ENCODE results near the gene SESTD1.
"Not testable (repeated sequence)": the region's sequence is repeated elsewhere in the genome, so short reads cannot be mapped to it uniquely, and the experiment has no call there.

Gene SESTD1

DNA sequence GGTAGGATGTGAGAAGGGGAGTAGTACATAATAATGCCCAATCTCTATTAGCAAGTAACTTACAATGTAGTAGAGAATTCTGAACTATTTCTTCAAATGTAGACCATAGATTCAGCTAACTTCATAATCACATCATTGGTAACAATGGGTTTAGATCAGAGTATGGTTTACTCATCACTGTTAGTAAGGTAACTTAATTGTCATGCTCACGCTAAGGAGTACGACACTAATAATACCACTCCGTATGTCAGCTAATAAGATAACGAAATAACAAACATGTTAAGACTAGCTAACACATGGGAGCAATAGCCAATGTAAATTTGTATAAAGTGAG lies 158.3 kb downstream of the SESTD1 start:
- no peak for DNase-seq (ENCODE audit: low spot score)

DNA sequence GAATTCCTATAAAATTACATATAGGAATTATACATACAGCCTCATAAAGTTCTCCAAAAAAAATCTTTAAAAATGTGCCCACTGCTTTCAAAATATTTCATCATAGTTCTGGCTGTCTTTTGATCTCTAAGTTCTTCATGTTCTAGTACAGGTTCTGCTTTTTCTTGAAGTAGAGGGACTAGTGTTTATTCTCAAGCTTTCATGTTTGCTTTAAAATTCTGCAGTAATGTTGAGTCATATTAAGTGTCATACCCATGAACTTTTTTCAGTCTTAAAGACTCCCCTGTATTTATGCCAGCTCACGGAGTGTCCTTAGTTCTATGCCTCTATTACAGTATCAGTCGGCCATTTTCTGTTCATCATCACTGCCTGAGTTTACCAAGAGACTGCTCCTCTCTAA lies 159.9 kb downstream of the SESTD1 start:
- DNase-seq (ENCODE audit: low spot score): peak; percentile 16

GRCh38 chr2:179098080-179098689 lies 166.4 kb downstream of the SESTD1 start:
- DNase-seq (ENCODE audit: low spot score): no peak

GRCh38 chr2:179097131-179097530 lies 167.5 kb downstream of the SESTD1 start:
- no peak for DNase-seq (ENCODE audit: low spot score)

GRCh38 chr2:179096090-179096489 lies 168.5 kb downstream of the SESTD1 start:
- DNase-seq (ENCODE audit: low spot score): no peak

- DNase-seq (ENCODE audit: low spot score): not testable (repeated sequence)
Measured at GRCh38 chr2:179092912-179093311, 171.7 kb downstream of the SESTD1 start.

DNA sequence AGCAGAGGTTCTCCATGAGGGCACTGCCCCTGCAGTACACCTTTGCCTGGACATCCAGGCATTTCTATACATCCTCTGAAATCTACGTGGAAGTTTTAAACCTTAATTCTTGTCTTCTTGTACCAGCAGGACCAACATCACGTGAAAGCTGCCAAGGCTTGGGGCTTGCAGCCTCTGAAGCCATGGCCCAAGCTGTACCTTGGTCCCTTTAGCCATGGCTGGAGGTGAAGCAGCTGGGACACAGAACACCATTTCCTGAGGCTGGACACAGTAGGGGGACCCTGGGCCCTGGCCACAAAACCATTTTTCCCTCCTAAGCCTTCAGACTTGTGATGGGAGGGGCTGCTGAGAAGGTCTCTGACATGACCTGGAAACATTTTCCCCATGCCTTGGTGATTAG lies 181.9 kb downstream of the SESTD1 start:
- DNase-seq (ENCODE audit: low spot score): no peak

- no peak for DNase-seq (ENCODE audit: low spot score)
Measured at GRCh38 chr2:179081954-179082353, 182.7 kb downstream of the SESTD1 start.

DNA sequence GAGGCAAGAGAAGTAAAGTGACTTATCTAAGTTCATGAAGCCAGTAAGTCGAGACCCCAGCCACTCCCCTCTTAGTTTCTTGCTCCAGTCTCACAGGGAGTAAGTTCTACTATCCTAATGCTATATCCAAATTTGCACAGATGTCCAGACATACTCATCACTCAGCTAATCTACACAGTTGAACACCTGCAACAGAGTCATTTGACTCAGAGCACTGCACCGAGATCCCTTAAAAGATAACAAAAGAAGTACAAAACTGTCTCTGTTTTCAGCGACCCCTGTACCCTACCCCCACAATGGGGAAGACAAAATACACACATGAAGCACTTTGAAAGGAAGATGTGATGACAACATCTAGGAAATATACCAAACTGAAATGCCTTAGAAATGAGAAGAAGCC lies 192.1 kb downstream of the SESTD1 start:
- DNase-seq (ENCODE audit: low spot score): no peak

DNA sequence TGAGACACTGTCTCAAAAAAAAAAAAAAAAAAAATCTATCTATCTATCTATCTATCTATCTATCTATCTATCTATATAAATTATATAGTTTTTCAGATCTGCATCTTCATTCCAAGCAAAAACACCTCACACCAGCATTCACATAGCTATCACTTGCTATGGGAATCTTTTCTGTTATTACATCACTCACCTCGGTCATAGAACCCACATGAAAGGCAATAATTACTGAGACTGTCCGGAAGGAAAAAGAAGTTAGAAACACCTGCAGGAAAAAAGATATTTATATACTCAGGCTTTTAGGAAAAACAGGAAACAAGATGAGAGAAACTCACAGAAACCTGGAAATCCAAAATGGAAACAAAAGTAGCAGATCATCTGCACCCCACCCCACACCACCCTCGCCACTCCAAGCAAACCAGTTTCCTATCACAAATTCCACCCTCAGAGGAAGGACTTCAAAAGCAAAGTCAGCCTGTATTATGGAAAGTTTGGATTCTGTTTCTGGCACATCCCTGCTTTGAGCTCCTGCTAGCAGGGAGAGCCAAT lies 192.7 kb downstream of the SESTD1 start:
- no peak for DNase-seq (ENCODE audit: low spot score)

- no peak for DNase-seq (ENCODE audit: low spot score)
Measured at GRCh38 chr2:179070895-179071294, 193.7 kb downstream of the SESTD1 start.

DNA sequence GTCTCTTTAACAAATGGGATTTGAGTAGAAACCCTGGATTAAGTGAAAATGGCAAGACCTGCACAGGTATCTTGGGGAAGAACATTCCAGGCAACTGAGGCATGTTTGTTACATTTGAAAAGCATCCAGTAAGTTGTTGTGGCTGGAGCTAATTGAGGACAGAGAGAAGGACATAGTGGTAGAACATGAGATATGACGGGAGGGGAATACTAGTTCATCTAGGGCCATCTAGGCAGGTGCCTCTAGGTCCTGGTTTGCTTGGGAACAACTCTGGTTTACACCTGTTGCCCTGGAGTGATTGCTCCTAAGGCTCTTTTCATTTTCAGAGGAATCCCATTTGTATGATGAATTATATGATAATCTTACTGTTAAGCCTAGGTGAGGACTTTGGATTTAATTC lies 194.9 kb downstream of the SESTD1 start:
- DNase-seq (ENCODE audit: low spot score): no peak

DNA sequence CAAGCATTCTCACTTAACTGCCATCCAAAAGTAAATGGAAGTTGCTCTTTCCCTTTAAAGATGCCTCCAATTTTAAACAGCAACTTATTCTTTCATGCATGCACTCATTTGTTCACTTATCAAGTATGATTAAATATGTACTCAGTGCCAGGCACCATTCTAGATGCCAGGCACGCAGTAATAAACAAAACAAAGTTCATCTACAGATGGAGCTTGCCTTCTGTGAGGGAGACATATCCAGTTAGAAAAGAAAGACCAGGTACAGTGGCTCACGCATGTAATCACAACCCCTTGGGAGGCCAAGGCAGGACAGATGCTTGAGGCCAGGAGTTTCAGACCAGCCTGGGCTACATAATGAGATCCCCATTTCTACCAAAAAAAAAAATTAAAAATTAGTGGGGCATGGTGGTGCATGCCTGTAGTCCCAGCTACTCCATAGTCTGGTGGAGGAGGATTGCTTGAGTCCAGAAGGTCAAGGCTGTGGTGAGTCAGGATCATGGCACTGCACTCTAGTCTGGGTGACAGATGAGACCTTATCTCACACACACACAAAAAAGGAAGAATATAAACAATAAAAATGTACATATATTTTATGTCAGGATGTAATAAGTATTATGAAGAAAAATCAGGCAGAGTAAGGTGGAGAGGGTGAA lies 195.5 kb downstream of the SESTD1 start:
- no peak for DNase-seq (ENCODE audit: low spot score)

DNA sequence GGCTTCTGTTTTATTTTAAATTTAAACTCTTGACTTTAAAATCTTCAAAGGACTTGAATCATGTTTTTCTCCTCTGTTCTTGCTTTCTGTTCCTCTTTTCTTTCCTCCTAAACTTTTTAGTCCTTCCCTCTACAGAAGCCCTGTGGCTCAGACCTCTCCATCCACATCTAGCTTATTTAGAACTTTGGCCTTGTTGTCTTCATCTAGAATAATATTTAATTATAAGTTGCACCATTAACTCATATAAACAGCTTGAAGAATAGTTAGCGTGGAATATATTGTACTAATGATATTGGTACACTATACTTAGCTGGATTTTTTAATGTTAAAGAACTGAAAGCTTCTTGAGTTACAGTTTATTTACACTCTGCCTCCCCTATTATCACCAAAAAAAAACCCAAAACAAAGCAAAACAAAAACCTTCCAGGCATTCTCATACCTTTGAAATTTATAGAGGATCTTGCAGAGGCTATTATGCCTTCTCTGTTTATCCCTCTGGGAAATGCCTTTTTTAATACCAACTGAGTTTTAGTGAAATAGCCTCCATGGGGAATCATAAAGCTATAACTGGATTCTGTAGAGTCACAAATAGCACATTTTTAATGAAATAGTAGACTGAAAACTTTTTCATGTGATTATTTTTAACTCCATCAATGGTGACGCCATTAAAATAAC lies 205.5 kb downstream of the SESTD1 start:
- DNase-seq (ENCODE audit: low spot score): no peak

DNA sequence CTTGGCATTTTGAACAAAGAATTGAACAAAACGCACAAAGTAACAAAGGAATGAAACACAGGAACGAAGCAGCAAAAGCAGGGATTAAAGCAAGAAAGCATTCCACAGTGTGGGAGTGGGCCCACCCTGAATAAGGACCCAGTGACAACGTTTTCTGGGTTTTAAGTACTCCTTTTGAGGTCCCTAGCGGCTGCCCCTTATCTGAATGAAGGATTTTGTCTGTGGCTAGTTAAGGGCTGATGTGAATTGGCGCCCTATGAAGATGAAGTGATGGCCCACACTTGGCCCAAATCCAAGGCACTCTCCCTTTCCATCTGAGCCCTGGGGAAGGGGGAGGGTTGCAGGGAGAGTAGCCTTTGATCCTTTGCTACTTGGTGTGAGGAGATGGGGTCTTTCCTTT lies 206.9 kb downstream of the SESTD1 start:
- no peak for DNase-seq (ENCODE audit: low spot score)

GRCh38 chr2:179053568-179053967 lies 211.1 kb downstream of the SESTD1 start:
- DNase-seq (ENCODE audit: low spot score): not testable (repeated sequence)

All from kidney tubule cell (primary cell).